HEK293 (cell line): ENCODE data around the gene UXS1.

ENCODE experiments used
- ZEB2 ChIP-seq: fragments of 450-650 bp; formaldehyde crosslinking; IDR thresholded peaks from 2 replicates; pipeline ENCODE4 v1.5.1; 2016; ENCODE audit warnings: missing biosample characterization, missing genetic modification characterization
- ZNF350 ChIP-seq: fragments of 450-650 bp; formaldehyde crosslinking; IDR thresholded peaks from 2 replicates; pipeline ENCODE4 v1.5.0; 2017; ENCODE audit warnings: missing biosample characterization, mild to moderate bottlenecking, missing genetic modification characterization
- ZNF544 ChIP-seq: fragments of 450-650 bp; formaldehyde crosslinking; IDR thresholded peaks from 2 replicates; pipeline ENCODE4 v1.5.0; 2017; ENCODE audit warnings: missing biosample characterization, missing genetic modification characterization
- TF ChIP-seq, protein P1 (sequence below): fragments of 450-650 bp; formaldehyde crosslinking; IDR thresholded peaks from 2 replicates; pipeline ENCODE4 v1.5.1; 2016; ENCODE audit warnings: missing biosample characterization, missing genetic modification characterization

DNA sequence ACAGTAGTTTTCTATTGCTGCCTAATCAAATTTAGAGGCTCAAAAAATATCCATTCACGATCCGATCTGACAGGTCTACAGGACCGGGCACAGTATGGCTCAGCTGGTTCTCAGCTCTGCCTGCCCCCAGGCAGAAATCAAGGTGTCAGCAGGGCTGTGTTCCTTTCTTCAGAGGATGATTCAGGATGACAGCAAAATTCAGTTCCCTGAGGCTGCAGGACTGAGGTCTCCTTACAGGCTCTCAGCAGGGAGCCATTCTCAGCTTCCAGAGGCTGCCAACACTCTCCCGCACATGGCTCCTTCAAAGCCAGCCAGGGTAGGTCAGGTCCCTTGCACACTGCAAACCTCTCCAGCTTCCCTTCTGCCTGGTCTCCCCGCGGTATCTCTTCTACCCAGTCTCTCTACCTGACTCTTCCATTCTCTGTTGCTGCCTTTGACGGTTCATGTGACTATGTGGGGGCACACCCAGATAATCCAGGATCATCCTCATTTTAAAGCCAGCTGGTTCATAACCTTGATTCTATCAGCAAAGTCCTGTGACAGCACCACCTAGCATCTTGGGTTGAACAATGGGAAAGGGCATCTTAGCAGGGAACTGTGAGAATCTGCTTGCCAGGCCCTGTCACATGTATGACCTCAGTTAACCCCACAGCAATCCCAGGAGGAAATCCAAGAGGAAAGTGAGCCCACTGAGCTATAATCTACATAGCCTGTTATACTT, 50.4 kb downstream of the UXS1 start:
- TF ChIP-seq, protein P1, sequence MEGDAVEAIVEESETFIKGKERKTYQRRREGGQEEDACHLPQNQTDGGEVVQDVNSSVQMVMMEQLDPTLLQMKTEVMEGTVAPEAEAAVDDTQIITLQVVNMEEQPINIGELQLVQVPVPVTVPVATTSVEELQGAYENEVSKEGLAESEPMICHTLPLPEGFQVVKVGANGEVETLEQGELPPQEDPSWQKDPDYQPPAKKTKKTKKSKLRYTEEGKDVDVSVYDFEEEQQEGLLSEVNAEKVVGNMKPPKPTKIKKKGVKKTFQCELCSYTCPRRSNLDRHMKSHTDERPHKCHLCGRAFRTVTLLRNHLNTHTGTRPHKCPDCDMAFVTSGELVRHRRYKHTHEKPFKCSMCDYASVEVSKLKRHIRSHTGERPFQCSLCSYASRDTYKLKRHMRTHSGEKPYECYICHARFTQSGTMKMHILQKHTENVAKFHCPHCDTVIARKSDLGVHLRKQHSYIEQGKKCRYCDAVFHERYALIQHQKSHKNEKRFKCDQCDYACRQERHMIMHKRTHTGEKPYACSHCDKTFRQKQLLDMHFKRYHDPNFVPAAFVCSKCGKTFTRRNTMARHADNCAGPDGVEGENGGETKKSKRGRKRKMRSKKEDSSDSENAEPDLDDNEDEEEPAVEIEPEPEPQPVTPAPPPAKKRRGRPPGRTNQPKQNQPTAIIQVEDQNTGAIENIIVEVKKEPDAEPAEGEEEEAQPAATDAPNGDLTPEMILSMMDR (tag by site-specific recombination), result no peak
- no peak for TF ChIP-seq ZNF350 (tag by site-specific recombination)
- TF ChIP-seq ZNF544 (tag by site-specific recombination), result no peak
- TF ChIP-seq ZEB2 (tag by site-specific recombination), result no peak
